ENCODE measurements around the gene RHOT2. TPM values are rescaled to one million over a fixed set of nuclear protein-coding genes. Genes with fewer than 3 reads are reported as not detected.

RHOT2 gene
- total RNA-seq, 3 donors from 2014 or later = 124 to 138 (median 127) TPM

GRCh38 chr16:702341-702740 is 34.4 kb downstream of the RHOT2 start:
- Histone ChIP-seq H3K9me3 (no peaks in the 10 kb centered on the region), H3K36me3 (ENCODE audit: low read depth) (no peaks in the 10 kb centered on the region), H3K4me1 (ENCODE audit: low read depth) (peaks cover 2% of the 10 kb centered on the region), H3K4me3 (no peak overlapping the region)
- intact Hi-C loops (cut with DNase I, micrococcal nuclease) = no loop called here
- DNase-seq (no peak), ATAC-seq (no peak)
- no peak for TF ChIP-seq CTCF (IDR thresholded peaks at IDR 0.05)

DNA sequence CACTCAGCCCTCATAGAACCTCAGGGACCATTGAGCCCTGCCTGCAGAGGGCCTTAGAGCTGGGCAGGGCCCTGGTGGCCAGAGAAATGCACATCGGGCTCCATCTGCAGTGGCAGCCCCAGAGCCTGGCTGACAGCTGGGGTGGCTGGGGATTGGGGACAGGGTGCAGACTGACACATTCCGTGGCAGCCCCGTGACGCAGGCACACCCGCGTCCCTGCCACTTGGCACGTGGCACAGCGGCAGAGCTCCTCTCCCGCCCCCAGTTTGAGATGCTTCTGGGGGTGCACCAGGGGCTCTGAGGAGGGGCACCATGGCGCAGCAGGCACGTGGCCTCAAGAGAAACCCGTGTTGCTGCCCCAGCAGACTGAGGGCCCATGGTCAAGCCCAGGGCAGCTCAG is 35.5 kb downstream of the RHOT2 start:
- ATAC-seq = no peak
- Histone ChIP-seq H3K9me3 (no peaks in the 10 kb centered on the region), H3K4me1 (ENCODE audit: low read depth) (peaks cover 2% of the 10 kb centered on the region), H3K4me3 (no peak overlapping the region), H3K36me3 (ENCODE audit: low read depth) (no peaks in the 10 kb centered on the region)
- intact Hi-C loops (cut with DNase I, micrococcal nuclease) = no loop called here
- DNase-seq = no peak
- no peak for TF ChIP-seq CTCF (IDR thresholded peaks at IDR 0.05)

- intact Hi-C loops (cut with DNase I, micrococcal nuclease) = no loop called here
Measured at GRCh38 chr16:704047-704446, 36.1 kb downstream of the RHOT2 start.

GRCh38 chr16:704552-705380 is 36.8 kb downstream of the RHOT2 start:
- Histone ChIP-seq H3K4me3 (no peak overlapping the region), H3K4me1 (ENCODE audit: low read depth) (peaks cover 2% of the 10 kb centered on the region), H3K9me3 (no peaks in the 10 kb centered on the region), H3K36me3 (ENCODE audit: low read depth) (no peaks in the 10 kb centered on the region)
- no peak for TF ChIP-seq CTCF (IDR thresholded peaks at IDR 0.05)
- intact Hi-C loops (cut with DNase I, micrococcal nuclease) = no loop called here
- no peak for DNase-seq
- ATAC-seq = no peak

More at GRCh38 chr16:704047-704446, 36.1 kb downstream of the RHOT2 start:
- no peak for ATAC-seq
- peaks cover 2% of the 10 kb centered on the region for H3K4me1 ChIP-seq (ENCODE audit: low read depth)
- no peak for DNase-seq
- H3K9me3 ChIP-seq = no peaks in the 10 kb centered on the region
- H3K4me3 ChIP-seq = no peak overlapping the region
- H3K36me3 ChIP-seq (ENCODE audit: low read depth) = no peaks in the 10 kb centered on the region
- TF ChIP-seq CTCF (IDR thresholded peaks at IDR 0.05) = no peak

DNA sequence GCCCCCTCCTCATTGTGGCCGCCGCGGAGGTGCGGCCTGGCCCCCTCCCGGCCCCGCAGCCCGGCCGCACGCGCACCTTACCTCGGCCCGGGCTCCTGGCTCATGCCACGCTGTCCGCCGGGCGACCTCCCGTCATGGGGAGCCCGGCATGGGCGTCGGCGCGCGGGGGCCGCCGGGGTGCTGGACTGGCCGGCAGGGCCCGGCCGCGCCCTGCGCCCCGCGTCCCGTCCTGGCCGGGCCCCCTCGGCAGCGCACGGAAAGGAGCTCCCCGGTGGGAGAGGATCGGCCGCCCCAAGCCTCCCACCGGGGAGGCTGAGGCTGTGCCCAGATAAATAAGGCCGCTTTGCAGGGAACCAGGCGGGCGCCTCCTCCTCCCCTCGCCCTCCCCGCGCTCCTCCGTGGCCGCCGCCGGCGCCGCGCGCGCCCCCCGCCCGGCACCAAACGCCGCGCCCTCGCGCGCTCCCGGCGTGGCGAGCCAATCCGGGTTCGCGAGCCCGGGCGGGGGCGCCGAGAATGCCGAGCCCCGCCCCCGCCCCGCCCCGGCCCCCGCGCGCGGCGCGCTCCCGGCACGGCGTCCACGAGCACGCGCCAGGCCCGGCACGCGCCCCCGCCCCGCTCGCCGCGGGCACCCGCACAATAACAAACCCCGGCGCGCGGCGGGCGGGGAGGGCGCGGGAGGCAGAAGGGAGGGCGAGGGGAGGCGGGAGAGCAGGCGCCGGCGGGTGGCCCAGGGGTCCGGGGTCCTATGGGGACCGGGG is 37.7 kb downstream of the RHOT2 start, which contains the start of gene FBXL16:
Gene FBXL16, minus strand, starts transcription at position 371 of the 758 bp plus-strand sequence. CDS start 8,396 bp downstream, outside the sequence.
- no peaks in the 10 kb centered on the region for H3K9me3 ChIP-seq
- no peak for TF ChIP-seq CTCF (IDR thresholded peaks at IDR 0.05)
- DNase-seq (no peak), ATAC-seq (no peak)
- H3K36me3 ChIP-seq (ENCODE audit: low read depth) = no peaks in the 10 kb centered on the region
- H3K4me1 ChIP-seq (ENCODE audit: low read depth) = peaks cover 2% of the 10 kb centered on the region
- intact Hi-C loops (cut with DNase I, micrococcal nuclease) = no loop called here
- H3K4me3 ChIP-seq = no peak within 1 kb of the TSS
